22Rv1 (cell line): ENCODE data around the gene GATB.

Experiments
- ZFX ChIP-seq: fragments of 450-650 bp; IDR thresholded peaks from 2 replicates; pipeline ENCODE4 v1.6.1; 2017; ENCODE audit warnings: antibody characterized with exemption, borderline replicate concordance
- TF ChIP-seq, protein P1 (sequence below): fragments of 450-650 bp; IDR thresholded peaks from 2 replicates; pipeline ENCODE4 v1.5.1; 2017; ENCODE audit warnings: mild to moderate bottlenecking

DNA sequence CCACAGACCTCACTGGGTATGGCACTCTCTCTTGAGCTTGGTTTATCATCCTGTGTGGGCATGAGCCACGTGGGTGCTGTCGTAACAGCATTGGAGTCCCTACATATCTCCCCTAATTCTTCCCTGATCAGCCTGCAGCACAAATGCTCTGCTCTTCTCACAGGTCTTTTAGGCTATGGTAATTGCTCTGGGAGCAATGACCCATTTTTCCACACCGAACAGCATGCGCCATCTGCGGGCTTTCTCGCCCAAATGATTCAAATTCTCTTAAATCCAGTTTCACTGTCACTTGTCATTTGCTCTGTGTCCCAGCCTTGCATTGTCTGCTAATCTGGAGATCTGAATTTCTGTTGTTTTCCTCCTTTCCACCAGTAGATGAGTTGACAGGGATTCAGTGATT is 48.9 kb upstream of the GATB start:
- TF ChIP-seq, protein P1, sequence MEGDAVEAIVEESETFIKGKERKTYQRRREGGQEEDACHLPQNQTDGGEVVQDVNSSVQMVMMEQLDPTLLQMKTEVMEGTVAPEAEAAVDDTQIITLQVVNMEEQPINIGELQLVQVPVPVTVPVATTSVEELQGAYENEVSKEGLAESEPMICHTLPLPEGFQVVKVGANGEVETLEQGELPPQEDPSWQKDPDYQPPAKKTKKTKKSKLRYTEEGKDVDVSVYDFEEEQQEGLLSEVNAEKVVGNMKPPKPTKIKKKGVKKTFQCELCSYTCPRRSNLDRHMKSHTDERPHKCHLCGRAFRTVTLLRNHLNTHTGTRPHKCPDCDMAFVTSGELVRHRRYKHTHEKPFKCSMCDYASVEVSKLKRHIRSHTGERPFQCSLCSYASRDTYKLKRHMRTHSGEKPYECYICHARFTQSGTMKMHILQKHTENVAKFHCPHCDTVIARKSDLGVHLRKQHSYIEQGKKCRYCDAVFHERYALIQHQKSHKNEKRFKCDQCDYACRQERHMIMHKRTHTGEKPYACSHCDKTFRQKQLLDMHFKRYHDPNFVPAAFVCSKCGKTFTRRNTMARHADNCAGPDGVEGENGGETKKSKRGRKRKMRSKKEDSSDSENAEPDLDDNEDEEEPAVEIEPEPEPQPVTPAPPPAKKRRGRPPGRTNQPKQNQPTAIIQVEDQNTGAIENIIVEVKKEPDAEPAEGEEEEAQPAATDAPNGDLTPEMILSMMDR: no peak
- no peak for TF ChIP-seq ZFX
